Measurements from ENCODE around the gene HMGN1.

HMGN1 gene

GRCh38 chr21:39300587-39300986 lies 48.3 kb downstream of the HMGN1 start:
- no peak overlapping the region for H3K4me3 ChIP-seq (ENCODE audit: low read depth, low read length)
- TF ChIP-seq CTCF (IDR thresholded peaks at IDR 0.05; ENCODE audit: low read depth, low read length) (no peak), MAX (IDR thresholded peaks at IDR 0.05; ENCODE audit: low read depth, low read length) (no peak), MYC (IDR thresholded peaks at IDR 0.05; ENCODE audit: low read depth, low read length) (no peak), POLR2A (IDR thresholded peaks at IDR 0.05; ENCODE audit: extremely low read depth, insufficient read length) (no peak)
- DNase-seq (ENCODE audit: low read depth): no peak

GRCh38 chr21:39296891-39297290 lies 52.0 kb downstream of the HMGN1 start:
- TF ChIP-seq CTCF (IDR thresholded peaks at IDR 0.05; ENCODE audit: low read depth, low read length) (no peak), POLR2A (IDR thresholded peaks at IDR 0.05; ENCODE audit: extremely low read depth, insufficient read length) (no peak), MAX (IDR thresholded peaks at IDR 0.05; ENCODE audit: low read depth, low read length) (no peak), MYC (IDR thresholded peaks at IDR 0.05; ENCODE audit: low read depth, low read length) (no peak)
- no peak overlapping the region for H3K4me3 ChIP-seq (ENCODE audit: low read depth, low read length)
- DNase-seq (ENCODE audit: low read depth): no peak
